Measurements from ENCODE around the gene ZER1. TPM values are rescaled to one million over a fixed set of nuclear protein-coding genes. Genes with fewer than 3 reads are reported as not detected.

ZER1 gene
- total RNA-seq, 2 donors from 2014 or later = 25.7 to 41.9 TPM

- H3K27ac ChIP-seq = peak overlapping the region in 3 of 4 donors; percentile 47 to 86 (median 84)
- H3K9me3 ChIP-seq = no peaks in the 10 kb centered on the region
- H3K36me3 ChIP-seq (replicated peaks in 1 of 2; ENCODE audit: insufficient read depth in 1 of 2, low read depth in 2 of 2) = no peaks in the 10 kb centered on the region
- 60 to 63% methylated on average over 9 of the region's 9 CpGs for WGBS, 2 donors
- H3K27me3 ChIP-seq = no peaks in the 10 kb centered on the region
- DNase-seq (no peak), ATAC-seq (no peak)
- intact Hi-C loops (cut with DNase I) = no loop called here
- no peak overlapping the region for H3K4me3 ChIP-seq
- no peak for TF ChIP-seq POLR2A (IDR thresholded peaks at IDR 0.05)
- TF ChIP-seq CTCF (IDR thresholded peaks at IDR 0.05) = no peak
- H3K4me1 ChIP-seq = peaks cover 20% of the 10 kb centered on the region
Measured at GRCh38 chr9:128722380-128723351, 49.1 kb downstream of the ZER1 start.

DNA sequence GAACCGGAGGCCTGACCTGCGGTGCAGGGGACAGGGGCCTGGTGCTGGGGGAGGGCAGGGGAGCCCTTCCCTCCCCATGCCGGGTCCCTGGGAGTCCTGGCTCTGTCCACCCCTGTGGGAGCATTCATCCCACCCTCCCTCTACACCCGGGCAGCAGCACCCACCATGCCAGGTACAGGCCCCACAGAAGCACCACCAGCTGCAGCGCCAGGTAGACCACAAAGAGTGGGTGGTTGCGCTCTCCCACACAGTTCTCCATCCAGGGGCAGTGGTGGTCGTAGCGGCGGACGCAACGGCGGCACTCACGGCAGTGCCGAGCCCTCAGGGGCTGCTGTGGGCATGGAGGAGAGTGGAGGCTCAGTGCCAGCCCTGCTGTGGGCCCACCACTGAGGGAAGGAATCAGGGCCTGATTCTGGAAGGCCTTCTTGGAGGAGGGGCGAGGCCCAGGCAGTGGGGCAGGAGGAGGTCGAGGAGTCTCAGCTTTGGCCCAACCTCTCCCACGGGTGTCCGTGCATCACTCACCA lies 50.2 kb downstream of the ZER1 start:
- DNase-seq = no peak
- WGBS, 2 donors = 86 to 94% methylated on average over 13 to 18 of the region's 18 CpGs
- peaks cover 20% of the 10 kb centered on the region for H3K4me1 ChIP-seq
- intact Hi-C loops (cut with DNase I) = no loop called here
- H3K9me3 ChIP-seq = no peaks in the 10 kb centered on the region
- H3K36me3 ChIP-seq (replicated peaks in 1 of 2; ENCODE audit: insufficient read depth in 1 of 2, low read depth in 2 of 2) = no peaks in the 10 kb centered on the region
- no peak for ATAC-seq
- H3K27ac ChIP-seq = no peak overlapping the region
- no peaks in the 10 kb centered on the region for H3K27me3 ChIP-seq
- H3K4me3 ChIP-seq = no peak overlapping the region
- TF ChIP-seq POLR2A (IDR thresholded peaks at IDR 0.05) (no peak), CTCF (IDR thresholded peaks at IDR 0.05) (no peak)

GRCh38 chr9:128720841-128721486 lies 50.8 kb downstream of the ZER1 start:
- no peak for TF ChIP-seq POLR2A (IDR thresholded peaks at IDR 0.05)
- no peak for TF ChIP-seq CTCF (IDR thresholded peaks at IDR 0.05)
- Histone ChIP-seq H3K36me3 (replicated peaks in 1 of 2; ENCODE audit: insufficient read depth in 1 of 2, low read depth in 2 of 2) (no peaks in the 10 kb centered on the region), H3K4me3 (no peak overlapping the region), H3K9me3 (no peaks in the 10 kb centered on the region), H3K27ac (no peak overlapping the region), H3K4me1 (peaks cover 20% of the 10 kb centered on the region), H3K27me3 (no peaks in the 10 kb centered on the region)
- no peak for ATAC-seq
- WGBS, 2 donors = 86 to 94% methylated on average over 22 of the region's 22 CpGs
- no peak for DNase-seq
- intact Hi-C loops (cut with DNase I) = no loop called here

DNA sequence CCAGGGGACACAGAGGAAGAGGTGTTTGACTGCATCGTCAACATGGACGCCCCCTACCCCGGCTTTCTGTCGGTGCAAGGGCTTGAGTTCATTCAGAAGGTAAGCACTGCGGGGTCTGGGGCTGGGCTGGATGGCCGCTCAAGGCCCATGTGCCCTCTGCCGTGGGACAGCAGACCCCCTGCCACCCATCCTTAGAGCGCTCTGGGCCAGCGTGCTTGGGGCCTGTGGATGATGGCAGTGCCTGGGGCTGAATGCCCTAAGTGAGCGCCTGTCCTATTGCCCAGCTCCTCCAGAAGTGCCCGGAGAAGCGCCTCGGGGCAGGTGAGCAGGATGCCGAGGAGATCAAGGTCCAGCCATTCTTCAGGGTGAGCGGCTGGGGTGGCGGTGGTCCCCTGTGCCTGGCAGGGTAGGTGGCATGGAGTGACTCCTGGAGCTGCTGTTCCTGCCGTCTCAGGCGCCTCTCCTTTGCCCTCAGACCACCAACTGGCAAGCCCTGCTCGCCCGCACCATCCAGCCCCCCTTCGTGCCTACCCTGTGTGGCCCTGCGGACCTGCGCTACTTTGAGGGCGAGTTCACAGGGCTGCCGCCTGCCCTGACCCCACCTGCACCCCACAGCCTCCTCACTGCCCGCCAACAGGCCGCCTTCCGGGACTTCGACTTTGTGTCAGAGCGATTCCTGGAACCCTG lies 51.7 kb downstream of the ZER1 start:
- intact Hi-C loops (cut with DNase I) = no loop called here
- Histone ChIP-seq H3K4me1 (peaks cover 20% of the 10 kb centered on the region), H3K9me3 (no peaks in the 10 kb centered on the region), H3K4me3 (no peak overlapping the region), H3K27ac (no peak overlapping the region), H3K36me3 (replicated peaks in 1 of 2; ENCODE audit: insufficient read depth in 1 of 2, low read depth in 2 of 2) (no peaks in the 10 kb centered on the region), H3K27me3 (no peaks in the 10 kb centered on the region)
- 91 to 93% methylated on average over 20 to 28 of the region's 30 CpGs for WGBS, 2 donors
- TF ChIP-seq POLR2A (IDR thresholded peaks at IDR 0.05) = no peak
- no peak for TF ChIP-seq CTCF (IDR thresholded peaks at IDR 0.05)
- ATAC-seq = no peak
- DNase-seq = no peak

All from body of pancreas (tissue), 4 donors.